Caki2 (cell line): ENCODE data around the gene ARHGAP8. TPM values are rescaled to one million over a fixed set of nuclear protein-coding genes. Genes with fewer than 3 reads are reported as not detected.
A peak's percentile ranks its signal among the peaks of the same experiment; 100 is the strongest.

Experiments used
- DNase-seq: peaks from one replicate; pipeline ENCODE4 v3.0.0-alpha.2; 2015; ENCODE audit warnings: low read depth
- in situ Hi-C: cut with HindIII; loops from 2 replicates; pipeline ENCODE4 v1.10.0; 2016; ENCODE audit warnings: low sequenced_read_pairs, low pct_unique_long_range_greater_than_20kb, mixed read lengths
- total RNA-seq: library from RNA; depleted of rRNA; stranded (reverse); fragments of >200 nt; shearing (Covaris generic); gene quantifications from 2 replicates; pipeline ENCODE4 v1.2.3, GENCODE V29; 2014; ENCODE audit warnings: low replicate concordance

ARHGAP8 gene
- total RNA-seq, 1 experiment from 2014 or later, result 7.7 TPM

GRCh38 chr22:44755956-44756361, 3.6 kb downstream of the ARHGAP8 start:
- in situ Hi-C loops, result no loop called here
- DNase-seq, result no peak

DNA sequence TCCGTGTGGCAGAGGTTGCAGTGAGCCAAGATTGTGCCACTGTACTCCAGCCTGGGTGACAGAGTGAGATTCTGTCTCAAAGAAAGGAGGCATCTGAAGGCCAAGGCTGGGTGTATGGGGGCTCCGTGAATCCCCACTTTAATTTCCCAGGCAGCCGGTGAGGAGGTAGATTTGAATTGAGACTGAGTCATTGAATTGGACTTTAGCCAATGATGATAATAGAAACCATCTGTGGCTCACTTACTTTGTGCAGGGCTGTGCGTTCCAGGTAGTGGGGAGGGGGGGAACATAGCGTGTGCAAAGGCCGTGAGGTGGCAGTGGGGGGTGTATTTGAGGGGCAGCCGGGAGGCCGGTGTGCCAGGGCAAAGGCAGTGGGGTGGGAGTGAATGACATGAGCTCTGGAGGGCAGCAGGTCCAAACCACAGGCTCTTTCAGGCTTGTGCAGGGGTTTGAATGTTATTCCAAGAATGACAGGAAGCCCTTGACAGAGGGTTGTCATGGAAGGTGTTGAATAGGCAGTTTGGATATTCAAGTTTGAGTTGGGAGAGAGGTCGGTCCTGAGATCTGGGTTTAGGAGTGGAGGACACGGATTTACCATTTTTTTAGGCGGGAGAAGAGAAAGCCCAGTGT, 6.1 kb downstream of the ARHGAP8 start:
- peak; percentile 57 for DNase-seq
- in situ Hi-C loops, result no loop called here

GRCh38 chr22:44759001-44759400, 6.6 kb downstream of the ARHGAP8 start:
- DNase-seq, result no peak
- in situ Hi-C loops, result no loop called here

- in situ Hi-C loops, result no loop called here
- DNase-seq, result no peak
Observed at GRCh38 chr22:44759430-44760310, 7.3 kb downstream of the ARHGAP8 start.

GRCh38 chr22:44760476-44760875, 8.1 kb downstream of the ARHGAP8 start:
- no peak for DNase-seq
- in situ Hi-C loops, result no loop called here

DNA sequence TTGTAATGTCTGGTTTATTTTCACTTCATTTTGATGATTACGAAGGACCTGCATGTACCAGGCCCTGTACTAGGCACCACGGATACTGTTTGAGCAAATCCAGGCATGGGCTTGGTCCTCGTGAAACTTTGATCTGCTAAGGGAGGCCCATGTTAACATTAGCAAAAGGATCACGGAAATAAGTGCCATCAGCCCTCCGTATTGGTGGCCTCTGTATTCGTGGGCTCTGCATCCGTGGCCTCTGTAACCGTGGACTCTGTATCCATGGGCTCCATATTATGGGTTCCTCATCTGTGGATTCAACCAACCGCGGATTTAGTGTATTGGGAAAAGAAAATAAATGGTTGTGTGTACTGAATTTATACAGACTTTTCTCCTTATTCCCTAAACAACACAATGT, 8.7 kb downstream of the ARHGAP8 start:
- in situ Hi-C loops, result no loop called here

DNA sequence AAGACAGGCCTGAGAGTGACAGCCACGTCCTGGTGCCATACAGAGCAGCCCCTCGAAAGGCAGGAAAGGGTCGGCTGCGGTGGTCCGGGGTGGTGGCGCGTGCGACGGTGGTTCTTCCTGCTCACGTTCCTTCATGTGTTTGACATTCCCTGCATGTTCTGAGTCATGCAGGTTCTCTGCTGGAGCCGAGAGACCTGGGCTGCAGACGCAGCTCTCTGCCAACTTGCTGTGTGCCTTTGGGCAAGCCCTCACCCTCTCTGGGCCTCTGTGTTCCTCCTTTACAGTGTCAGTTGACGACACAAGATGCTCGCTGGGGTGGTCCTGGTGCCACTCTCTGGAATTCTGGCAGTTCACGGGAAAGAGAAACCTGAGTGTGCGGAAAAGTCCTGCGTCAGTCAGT, 12.0 kb downstream of the ARHGAP8 start:
- in situ Hi-C loops, result no loop called here
- no peak for DNase-seq

More for the DNA sequence above, 8.7 kb downstream of the ARHGAP8 start:
- no peak for DNase-seq

DNA sequence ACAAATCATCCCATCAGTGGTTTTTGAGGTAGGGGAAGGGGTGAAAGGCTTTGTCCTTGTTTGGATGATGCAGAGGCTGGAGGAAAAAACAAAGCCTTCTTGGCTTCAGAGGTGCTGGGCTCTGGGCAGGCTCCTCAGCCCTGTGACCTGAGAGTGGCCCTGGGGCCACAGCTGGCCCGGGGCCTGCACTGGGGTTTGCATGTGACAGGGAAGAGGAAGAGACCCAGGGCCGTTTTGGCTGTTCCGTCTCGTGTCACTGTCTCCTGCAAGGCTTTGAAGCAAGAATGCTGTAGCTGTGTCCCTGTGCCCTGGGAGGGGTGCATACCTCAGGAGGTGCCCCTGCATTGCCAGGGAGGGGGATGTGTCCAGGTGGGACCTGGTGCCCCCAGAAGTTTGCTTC, 12.6 kb downstream of the ARHGAP8 start:
- no peak for DNase-seq
- in situ Hi-C loops, result no loop called here

DNA sequence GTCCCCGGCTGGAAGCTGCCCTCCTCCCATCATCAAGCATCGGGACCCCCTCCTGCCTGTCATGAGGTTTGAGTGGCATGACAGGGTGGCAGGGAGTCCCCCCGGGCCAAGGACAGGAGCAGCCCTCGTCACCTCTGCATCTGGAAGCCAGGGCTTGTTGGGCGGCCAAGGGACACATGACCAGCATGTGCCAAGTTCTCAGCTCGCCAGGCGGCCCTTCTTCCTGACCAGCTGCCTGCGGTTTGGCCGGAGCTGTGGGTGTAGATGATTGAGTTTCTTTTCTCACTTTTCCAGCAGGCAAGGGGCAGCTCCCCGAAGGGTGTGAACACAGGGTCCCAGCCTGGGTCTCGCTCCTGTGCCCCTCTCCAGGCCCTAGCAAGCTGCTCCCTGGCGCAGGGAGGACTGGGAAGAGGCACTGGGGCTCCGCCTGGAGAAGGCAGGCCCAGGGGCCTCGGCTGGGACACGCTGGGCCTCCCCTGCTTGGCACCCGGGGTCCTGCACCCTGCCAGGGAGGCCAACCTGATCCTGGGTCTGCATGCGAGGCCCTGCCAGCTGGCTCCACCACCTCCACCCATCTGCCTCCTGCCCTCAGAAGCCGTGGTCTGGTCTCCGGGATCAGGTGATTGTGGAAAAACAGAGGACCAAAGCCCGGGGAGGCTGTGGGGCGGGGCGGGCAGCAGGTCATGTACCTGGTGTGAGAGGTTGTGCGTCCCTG, 13.4 kb downstream of the ARHGAP8 start:
- in situ Hi-C loops, result no loop called here
- DNase-seq, result no peak

GRCh38 chr22:44773082-44773481, 20.7 kb downstream of the ARHGAP8 start:
- in situ Hi-C loops, result no loop called here

DNA sequence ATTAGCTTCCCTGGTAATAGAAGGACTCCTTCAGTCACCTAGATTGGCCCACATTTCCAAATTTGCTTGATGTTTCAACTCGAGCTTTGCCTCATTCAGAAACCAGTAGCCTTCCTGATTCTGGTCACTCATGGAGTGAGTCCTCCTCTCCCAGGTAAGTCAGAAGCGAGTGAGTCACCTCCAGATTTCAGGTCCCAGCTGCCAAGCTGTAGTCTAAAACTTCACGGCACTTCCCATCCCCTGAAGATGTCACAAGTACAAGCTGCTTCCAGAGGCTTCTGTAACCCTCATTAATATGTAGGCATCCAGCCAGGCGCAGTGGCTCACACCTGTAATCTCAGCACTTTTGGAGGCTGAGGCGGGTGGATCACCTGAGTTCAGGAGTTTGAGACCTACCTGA, 23.5 kb downstream of the ARHGAP8 start:
- in situ Hi-C loops, result no loop called here

More at GRCh38 chr22:44773082-44773481, 20.7 kb downstream of the ARHGAP8 start:
- no peak for DNase-seq

GRCh38 chr22:44776605-44777363, 24.4 kb downstream of the ARHGAP8 start:
- in situ Hi-C loops, result no loop called here
- no peak for DNase-seq

More for the DNA sequence above, 23.5 kb downstream of the ARHGAP8 start:
- no peak for DNase-seq

GRCh38 chr22:44777364-44777755, 25.0 kb downstream of the ARHGAP8 start:
- in situ Hi-C loops, result no loop called here
- DNase-seq, result no peak

GRCh38 chr22:44780876-44781449, 28.6 kb downstream of the ARHGAP8 start:
- DNase-seq, result no peak
- in situ Hi-C loops, result no loop called here

DNA sequence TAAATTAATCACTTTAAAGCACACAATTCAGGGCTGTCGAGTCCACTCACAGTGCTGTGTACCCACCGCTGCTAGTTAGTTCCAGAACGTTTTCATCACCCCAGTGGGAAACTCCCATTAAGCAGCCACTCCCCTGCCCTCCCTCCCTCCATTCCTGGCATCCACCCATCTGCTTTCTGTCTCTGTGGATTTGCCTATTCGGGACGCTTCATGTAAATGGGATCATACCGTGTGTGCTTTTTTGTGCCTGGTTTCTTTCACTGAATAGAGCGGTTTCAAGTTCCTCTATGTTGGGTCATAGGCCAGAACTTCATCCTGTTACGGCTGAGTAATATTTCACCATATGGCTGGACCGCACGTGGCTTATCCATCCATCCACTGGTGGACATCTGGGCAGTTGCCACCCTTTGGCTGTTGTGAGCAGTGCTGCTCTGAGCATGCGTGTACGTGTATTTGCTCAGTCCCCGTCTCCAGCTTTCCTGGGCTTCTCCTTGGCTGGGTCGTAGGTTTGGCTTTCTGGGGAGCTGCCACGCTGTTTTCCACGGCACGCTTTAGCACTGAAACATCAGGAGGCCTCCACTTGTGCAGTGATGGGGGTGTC, 30.1 kb downstream of the ARHGAP8 start:
- DNase-seq, result no peak
- in situ Hi-C loops, result no loop called here

DNA sequence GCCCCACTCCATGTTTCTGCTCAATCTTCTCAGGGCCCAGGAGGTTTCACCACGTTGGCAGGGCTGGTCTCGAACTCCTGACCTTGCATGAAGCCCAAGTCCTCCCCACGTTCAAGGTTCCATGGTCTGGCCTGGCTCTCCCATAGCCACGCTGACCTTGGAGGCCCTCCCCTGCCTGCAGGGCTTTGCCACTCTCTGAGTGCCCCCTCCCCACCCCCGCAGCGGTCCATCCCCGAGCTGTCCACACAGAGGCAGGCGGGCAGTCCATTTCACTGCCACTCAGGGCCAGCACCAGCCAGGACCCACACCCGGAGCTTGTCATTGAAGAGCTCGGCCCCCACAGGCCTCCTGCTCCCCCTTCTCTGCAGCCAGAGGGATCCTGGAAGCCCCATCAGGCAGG, 30.7 kb downstream of the ARHGAP8 start:
- in situ Hi-C loops, result no loop called here
- no peak for DNase-seq

DNA sequence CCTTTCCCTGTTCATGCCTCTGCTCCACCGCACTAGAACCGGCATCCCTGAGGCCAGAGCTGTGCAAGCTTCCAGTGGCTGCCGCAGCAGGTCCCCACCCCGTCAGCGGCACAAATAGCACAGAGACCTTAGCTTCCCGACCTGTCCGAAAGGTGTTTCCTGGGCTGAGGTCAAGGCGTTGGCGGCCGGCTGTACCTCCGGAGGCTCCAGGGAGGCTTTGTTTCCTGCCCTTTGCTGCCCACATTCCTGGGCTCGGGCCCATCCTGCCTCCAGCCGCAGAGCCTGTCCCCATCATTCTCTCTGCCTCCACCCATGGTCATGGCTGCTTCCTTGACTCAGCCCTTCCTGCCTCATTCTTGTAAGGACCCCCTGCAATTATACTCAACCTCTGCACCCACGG, 31.2 kb downstream of the ARHGAP8 start:
- in situ Hi-C loops, result no loop called here
- no peak for DNase-seq

- in situ Hi-C loops, result no loop called here
Observed at GRCh38 chr22:44786136-44786535, 33.8 kb downstream of the ARHGAP8 start.

More at GRCh38 chr22:44786136-44786535, 33.8 kb downstream of the ARHGAP8 start:
- no peak for DNase-seq
